Activated CD8-positive, alpha-beta T cell treated with anti-CD3 and anti-CD28 coated beads for 36 hours (primary cell): ENCODE results near the gene COL3A1. TPM values are rescaled to one million over a fixed set of nuclear protein-coding genes. Genes with fewer than 3 reads are reported as not detected.

Source experiments
- ATAC-seq: fragments of 200-7000 bp; cut with Tn5 transposase; one replicate; pipeline ENCODE4 v1.10.0; 2021; ENCODE audit warnings: mild to moderate bottlenecking, moderate library complexity
- CTCF ChIA-PET: fragments of 350-600 bp; sonication (Branson Sonifier 250); formaldehyde crosslinking; loops from one replicate; lab custom pipeline; 2021; ENCODE audit warnings: antibody characterized with exemption; lab: Charles Lee
- POLR2A ChIA-PET: fragments of 350-600 bp; sonication (Branson Sonifier 250); formaldehyde crosslinking; loops from one replicate; lab custom pipeline; 2021; ENCODE audit warnings: antibody characterized with exemption; lab: Charles Lee
- DNase-seq: peaks from one replicate; pipeline ENCODE4 v3.0.0-alpha.2; 2020
- H3K27ac Mint-ChIP-seq: one replicate; pipeline ENCODE4 v1.8.0; 2021; ENCODE audit warnings: mild to moderate bottlenecking, mixed read lengths
- H3K27me3 Mint-ChIP-seq: one replicate; pipeline ENCODE4 v1.8.0; 2021; ENCODE audit warnings: mixed read lengths
- H3K36me3 Mint-ChIP-seq: one replicate; pipeline ENCODE4 v1.8.0; 2021; ENCODE audit warnings: low read depth, mixed read lengths
- H3K4me1 Mint-ChIP-seq: one replicate; pipeline ENCODE4 v1.8.0; 2021; ENCODE audit warnings: low read depth, mixed read lengths
- H3K4me3 Mint-ChIP-seq: one replicate; pipeline ENCODE4 v1.8.0; 2021; ENCODE audit warnings: mild to moderate bottlenecking, moderate library complexity, mixed read lengths
- H3K9me3 Mint-ChIP-seq: one replicate; pipeline ENCODE4 v1.8.0; 2021; ENCODE audit warnings: mixed read lengths
- intact Hi-C: fragments of 100-400 bp; cut with micrococcal nuclease; formaldehyde crosslinking; loops from one replicate; pipeline ENCODE4 v1.10.0; 2022
- total RNA-seq, 2 experiments: library from RNA; stranded (reverse); gene quantifications; one replicate each; pipeline ENCODE4 v1.2.3, GENCODE V29; 2021
- TF ChIP-seq, protein P1 (sequence below): fragments of 200-600 bp; IDR thresholded peaks from one replicate; pipeline ENCODE4 v1.8.0; 2022; ENCODE audit warnings: antibody characterized with exemption, mild to moderate bottlenecking

The COL3A1 gene
- total RNA-seq, 2 experiments from 2014 or later = not detected

- DNase-seq (no peak), ATAC-seq (no peak)
- TF ChIP-seq, protein P1, sequence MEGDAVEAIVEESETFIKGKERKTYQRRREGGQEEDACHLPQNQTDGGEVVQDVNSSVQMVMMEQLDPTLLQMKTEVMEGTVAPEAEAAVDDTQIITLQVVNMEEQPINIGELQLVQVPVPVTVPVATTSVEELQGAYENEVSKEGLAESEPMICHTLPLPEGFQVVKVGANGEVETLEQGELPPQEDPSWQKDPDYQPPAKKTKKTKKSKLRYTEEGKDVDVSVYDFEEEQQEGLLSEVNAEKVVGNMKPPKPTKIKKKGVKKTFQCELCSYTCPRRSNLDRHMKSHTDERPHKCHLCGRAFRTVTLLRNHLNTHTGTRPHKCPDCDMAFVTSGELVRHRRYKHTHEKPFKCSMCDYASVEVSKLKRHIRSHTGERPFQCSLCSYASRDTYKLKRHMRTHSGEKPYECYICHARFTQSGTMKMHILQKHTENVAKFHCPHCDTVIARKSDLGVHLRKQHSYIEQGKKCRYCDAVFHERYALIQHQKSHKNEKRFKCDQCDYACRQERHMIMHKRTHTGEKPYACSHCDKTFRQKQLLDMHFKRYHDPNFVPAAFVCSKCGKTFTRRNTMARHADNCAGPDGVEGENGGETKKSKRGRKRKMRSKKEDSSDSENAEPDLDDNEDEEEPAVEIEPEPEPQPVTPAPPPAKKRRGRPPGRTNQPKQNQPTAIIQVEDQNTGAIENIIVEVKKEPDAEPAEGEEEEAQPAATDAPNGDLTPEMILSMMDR = no peak
- H3K27ac Mint-ChIP-seq = no peak overlapping the region
- H3K27me3 Mint-ChIP-seq = peaks cover 3% of the 10 kb centered on the region
- H3K36me3 Mint-ChIP-seq = no peaks in the 10 kb centered on the region
- ChIA-PET POLR2A (no interaction called here), CTCF (interaction anchor here (1.1 to 1.6 kb wide), 3 partner anchors 30 to 460 kb away, joined by 3 to 8 read pairs (median 4); no protein-coding TSS in a partner anchor)
- intact Hi-C loops = no loop called here
- H3K4me3 Mint-ChIP-seq = no peak overlapping the region
- H3K9me3 Mint-ChIP-seq = no peaks in the 10 kb centered on the region
- peaks cover 2% of the 10 kb centered on the region for H3K4me1 Mint-ChIP-seq
These were observed 10.5 kb downstream of the COL3A1 start for GRCh38 chr2:188984680-188985079.

DNA sequence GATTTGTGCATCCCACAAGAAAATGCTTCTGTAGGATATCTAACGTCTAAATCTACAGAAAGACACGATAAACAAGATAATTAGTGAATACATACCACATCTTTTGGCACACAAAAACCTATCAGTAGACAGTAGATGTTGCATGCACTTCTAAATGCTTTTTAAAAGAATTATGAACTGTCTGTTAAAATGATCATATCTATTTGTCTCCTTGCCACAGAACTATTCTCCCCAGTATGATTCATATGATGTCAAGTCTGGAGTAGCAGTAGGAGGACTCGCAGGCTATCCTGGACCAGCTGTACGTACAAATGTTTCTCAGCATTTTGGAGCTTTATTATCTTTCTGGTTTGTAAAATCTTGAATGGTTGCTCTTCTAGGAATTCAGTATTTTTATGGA lies 12.7 kb downstream of the COL3A1 start:
- Mint-ChIP-seq H3K9me3 (no peaks in the 10 kb centered on the region), H3K4me3 (no peak overlapping the region), H3K27me3 (peaks cover 2% of the 10 kb centered on the region), H3K4me1 (no peaks in the 10 kb centered on the region), H3K36me3 (no peaks in the 10 kb centered on the region), H3K27ac (no peak overlapping the region)
- DNase-seq (no peak), ATAC-seq (no peak)
- POLR2A ChIA-PET = no interaction called here
- TF ChIP-seq, protein P1 = no peak
- CTCF ChIA-PET = no interaction called here
- intact Hi-C loops = no loop called here

DNA sequence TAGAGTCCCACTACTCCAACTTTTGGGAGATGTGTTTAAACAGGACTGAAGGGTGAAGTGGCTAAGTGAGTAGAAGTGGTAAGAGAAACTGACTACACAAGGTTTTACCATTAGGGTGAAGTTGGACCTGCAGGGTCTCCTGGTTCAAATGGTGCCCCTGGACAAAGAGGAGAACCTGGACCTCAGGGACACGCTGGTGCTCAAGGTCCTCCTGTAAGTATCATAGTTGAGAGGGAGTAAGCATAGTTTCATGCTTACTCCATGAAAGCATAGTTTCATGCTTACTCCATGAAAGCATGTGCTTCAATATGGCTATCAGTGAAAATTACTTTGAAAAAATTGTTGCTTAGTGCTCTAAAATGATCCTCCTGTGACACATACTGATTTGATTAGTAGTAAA lies 19.1 kb downstream of the COL3A1 start:
- intact Hi-C loops = no loop called here
- Mint-ChIP-seq H3K4me3 (no peak overlapping the region), H3K36me3 (no peaks in the 10 kb centered on the region), H3K4me1 (no peaks in the 10 kb centered on the region), H3K27me3 (no peaks in the 10 kb centered on the region), H3K27ac (no peak overlapping the region), H3K9me3 (no peaks in the 10 kb centered on the region)
- TF ChIP-seq, protein P1 = no peak
- ChIA-PET POLR2A (no interaction called here), CTCF (interaction anchor here (1.5 kb wide), 1 partner anchor 10 kb away, joined by 4 read pairs; no protein-coding TSS in a partner anchor)
- ATAC-seq (no peak), DNase-seq (no peak)

- CTCF ChIA-PET = no interaction called here
- no peak for DNase-seq
- POLR2A ChIA-PET = interaction anchor here (0.8 kb wide), 1 partner anchor 110 kb away, joined by 3 read pairs; no protein-coding TSS in a partner anchor
- no peaks in the 10 kb centered on the region for H3K9me3 Mint-ChIP-seq
- no peaks in the 10 kb centered on the region for H3K27me3 Mint-ChIP-seq
- no peak overlapping the region for H3K27ac Mint-ChIP-seq
- TF ChIP-seq, protein P1 = no peak
- H3K4me3 Mint-ChIP-seq = no peak overlapping the region
- no peak for ATAC-seq
- H3K4me1 Mint-ChIP-seq = peaks cover 3% of the 10 kb centered on the region
- no peaks in the 10 kb centered on the region for H3K36me3 Mint-ChIP-seq
- intact Hi-C loops = no loop called here
These were observed 23.1 kb downstream of the COL3A1 start for GRCh38 chr2:188997263-188997662.

DNA sequence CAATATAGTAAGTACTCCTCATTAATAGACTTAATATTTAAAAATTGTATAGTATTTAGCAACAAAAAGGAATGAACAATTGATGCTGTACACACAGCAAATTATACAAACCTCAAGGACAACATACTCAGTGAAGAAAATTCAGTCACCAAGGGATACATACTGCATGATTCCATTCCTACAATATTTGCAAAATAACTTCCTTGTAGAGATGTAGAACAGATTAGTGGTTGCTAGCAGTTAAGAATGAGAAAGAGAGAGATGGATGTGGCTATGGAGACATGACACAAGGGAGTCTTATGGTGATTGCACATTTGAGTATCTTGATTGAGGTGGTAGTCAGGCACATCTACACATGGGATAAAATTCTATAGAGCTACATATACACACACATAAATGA lies 26.0 kb downstream of the COL3A1 start:
- no peaks in the 10 kb centered on the region for H3K36me3 Mint-ChIP-seq
- peaks cover 2% of the 10 kb centered on the region for H3K27me3 Mint-ChIP-seq
- TF ChIP-seq, protein P1 = no peak
- H3K4me1 Mint-ChIP-seq = peaks cover 5% of the 10 kb centered on the region
- intact Hi-C loops = no loop called here
- ATAC-seq (no peak), DNase-seq (no peak)
- no peak overlapping the region for H3K4me3 Mint-ChIP-seq
- ChIA-PET CTCF (no interaction called here), POLR2A (no interaction called here)
- H3K9me3 Mint-ChIP-seq = no peaks in the 10 kb centered on the region
- H3K27ac Mint-ChIP-seq = no peak overlapping the region
